Measurements from ENCODE around the gene CRCP.
"Not testable (repeated sequence)": the region's sequence is repeated elsewhere in the genome, so short reads cannot be mapped to it uniquely, and the experiment has no call there.

CRCP gene

GRCh38 chr7:66103994-66104393 lies 10.7 kb upstream of the CRCP start:
- DNase-seq (ENCODE audit: extremely low spot score, insufficient read length, low read depth); FAIRE-seq: not testable (repeated sequence)

- DNase-seq (ENCODE audit: extremely low spot score, insufficient read length, low read depth) (no peak), FAIRE-seq (peak; percentile 56)
These were observed 9.3 kb upstream of the CRCP start for GRCh38 chr7:66105263-66105748.

- not testable (repeated sequence) for FAIRE-seq; DNase-seq (ENCODE audit: extremely low spot score, insufficient read length, low read depth)
These were observed 6.2 kb upstream of the CRCP start for GRCh38 chr7:66108410-66108809.

- DNase-seq (ENCODE audit: extremely low spot score, insufficient read length, low read depth) (no peak), FAIRE-seq (no peak)
These were observed 3.8 kb upstream of the CRCP start for GRCh38 chr7:66110856-66111255.

GRCh38 chr7:66116680-66117420 lies 2.2 kb downstream of the CRCP start:
- FAIRE-seq; DNase-seq (ENCODE audit: extremely low spot score, insufficient read length, low read depth): not testable (repeated sequence)

- no peak for FAIRE-seq
- no peak for DNase-seq (ENCODE audit: extremely low spot score, insufficient read length, low read depth)
These were observed 4.0 kb downstream of the CRCP start for GRCh38 chr7:66118603-66119002.

- DNase-seq (ENCODE audit: extremely low spot score, insufficient read length, low read depth) (no peak), FAIRE-seq (no peak)
These were observed 4.7 kb downstream of the CRCP start for GRCh38 chr7:66119245-66119850.

- FAIRE-seq (no peak), DNase-seq (ENCODE audit: extremely low spot score, insufficient read length, low read depth) (no peak)
These were observed 8.5 kb downstream of the CRCP start for GRCh38 chr7:66123175-66123528.

GRCh38 chr7:66124569-66124861 lies 9.9 kb downstream of the CRCP start:
- not testable (repeated sequence) for FAIRE-seq; DNase-seq (ENCODE audit: extremely low spot score, insufficient read length, low read depth)

- FAIRE-seq: no peak
- DNase-seq (ENCODE audit: extremely low spot score, insufficient read length, low read depth): no peak
These were observed 10.5 kb downstream of the CRCP start for GRCh38 chr7:66125052-66125694.

GRCh38 chr7:66125781-66126352 lies 11.2 kb downstream of the CRCP start:
- DNase-seq (ENCODE audit: extremely low spot score, insufficient read length, low read depth): not testable (repeated sequence)

GRCh38 chr7:66127172-66127571 lies 12.5 kb downstream of the CRCP start:
- not testable (repeated sequence) for DNase-seq (ENCODE audit: extremely low spot score, insufficient read length, low read depth); FAIRE-seq

More at GRCh38 chr7:66125781-66126352, 11.2 kb downstream of the CRCP start:
- peak; percentile 59 for FAIRE-seq

- no peak for FAIRE-seq
- no peak for DNase-seq (ENCODE audit: extremely low spot score, insufficient read length, low read depth)
These were observed 24.5 kb downstream of the CRCP start for GRCh38 chr7:66138994-66139752.

- FAIRE-seq: no peak
These were observed 26.3 kb downstream of the CRCP start for GRCh38 chr7:66140924-66141323.

GRCh38 chr7:66142334-66142733 lies 27.7 kb downstream of the CRCP start:
- DNase-seq (ENCODE audit: extremely low spot score, insufficient read length, low read depth) (no peak), FAIRE-seq (no peak)

More at GRCh38 chr7:66140924-66141323, 26.3 kb downstream of the CRCP start:
- no peak for DNase-seq (ENCODE audit: extremely low spot score, insufficient read length, low read depth)

- DNase-seq (ENCODE audit: extremely low spot score, insufficient read length, low read depth) (no peak), FAIRE-seq (no peak)
These were observed 28.3 kb downstream of the CRCP start for GRCh38 chr7:66142996-66143395.

- no peak for DNase-seq (ENCODE audit: extremely low spot score, insufficient read length, low read depth)
- FAIRE-seq: no peak
These were observed 29.3 kb downstream of the CRCP start for GRCh38 chr7:66143876-66144332.

- DNase-seq (ENCODE audit: extremely low spot score, insufficient read length, low read depth): no peak
These were observed 30.9 kb downstream of the CRCP start for GRCh38 chr7:66145400-66146104.

GRCh38 chr7:66146701-66147100 lies 32.1 kb downstream of the CRCP start:
- no peak for DNase-seq (ENCODE audit: extremely low spot score, insufficient read length, low read depth)

More at GRCh38 chr7:66145400-66146104, 30.9 kb downstream of the CRCP start:
- FAIRE-seq: no peak

More at GRCh38 chr7:66146701-66147100, 32.1 kb downstream of the CRCP start:
- no peak for FAIRE-seq

All from GM18507 (cell line).